Dedifferentiated amniotic fluid mesenchymal stem cell (primary cell): ENCODE measurements around the gene RGMB.

Experiments used
- DNase-seq: peaks from one replicate; pipeline ENCODE4 v3.0.0-alpha.2; 2016; ENCODE audit errors: extremely low spot score

The RGMB gene

GRCh38 chr5:98827588-98828284 is 54.3 kb downstream of the RGMB start:
- no peak for DNase-seq

GRCh38 chr5:98836175-98836574 is 62.7 kb downstream of the RGMB start:
- no peak for DNase-seq

- no peak for DNase-seq
These were observed 66.3 kb downstream of the RGMB start for GRCh38 chr5:98839469-98840383.

- DNase-seq = no peak
These were observed 67.5 kb downstream of the RGMB start for GRCh38 chr5:98840946-98841345.

- DNase-seq = no peak
These were observed 70.0 kb downstream of the RGMB start for GRCh38 chr5:98843481-98843880.

- DNase-seq = no peak
These were observed 71.4 kb downstream of the RGMB start for GRCh38 chr5:98844865-98845264.

GRCh38 chr5:98845878-98846277 is 72.4 kb downstream of the RGMB start:
- DNase-seq = no peak
